ENCODE measurements around the gene TNIP2. TPM values are rescaled to one million over a fixed set of nuclear protein-coding genes. Genes with fewer than 3 reads are reported as not detected.

TNIP2 gene
- total RNA-seq, 1 experiment from 2014 or later, result 35.8 TPM

DNA sequence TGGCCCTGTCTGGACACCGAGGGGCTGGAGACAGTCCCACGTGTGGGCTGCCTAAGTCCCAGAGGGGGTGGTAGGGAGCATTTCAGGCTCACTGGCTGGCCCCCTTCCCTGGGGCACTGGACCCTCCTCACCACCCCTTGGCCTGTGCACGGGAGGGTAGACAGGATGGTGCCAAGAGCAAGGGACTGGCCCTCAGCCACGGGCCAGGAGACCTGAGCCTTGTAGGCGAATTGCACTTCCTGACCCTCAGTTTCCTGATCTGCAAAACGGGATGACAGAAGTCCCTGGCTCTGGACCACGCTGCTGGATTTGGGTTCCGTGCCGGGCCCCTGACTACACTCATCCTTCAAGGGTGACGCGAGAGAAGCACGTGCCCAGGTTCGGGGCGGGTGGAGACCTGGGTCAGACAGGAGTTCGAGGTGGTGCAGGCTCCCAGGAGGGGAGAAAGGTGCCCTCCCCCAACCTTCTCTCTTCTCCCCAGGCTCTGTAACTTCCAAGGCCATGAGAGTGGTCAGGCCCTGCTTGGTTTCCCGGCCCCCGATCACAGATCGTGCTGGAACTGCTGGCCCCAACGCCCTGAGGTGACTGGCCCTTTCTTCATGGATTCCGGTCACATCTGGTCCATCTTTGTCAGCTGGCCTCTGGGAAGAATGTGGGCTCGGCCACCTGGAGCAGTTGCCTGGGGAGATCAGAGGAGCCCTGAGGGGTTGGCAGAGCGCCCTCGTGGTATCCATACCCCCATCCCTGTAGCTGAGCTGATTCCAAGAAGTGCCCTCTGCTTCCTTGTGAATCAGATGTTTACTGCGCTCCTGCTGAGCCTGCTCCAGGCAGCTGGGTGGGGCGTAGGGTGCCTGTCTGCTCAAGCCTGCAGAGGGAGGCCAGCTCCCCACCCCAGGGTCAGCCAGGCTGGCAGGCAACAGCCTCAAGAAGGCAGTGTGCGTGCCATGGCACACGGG, 40.0 kb upstream of the TNIP2 start:
- CTCF ChIA-PET, result no interaction called here
- H3K4me1 Mint-ChIP-seq (ENCODE audit: low read depth, unreplicated experiment), result no peaks in the 10 kb centered on the region
- TF ChIP-seq, protein P1, sequence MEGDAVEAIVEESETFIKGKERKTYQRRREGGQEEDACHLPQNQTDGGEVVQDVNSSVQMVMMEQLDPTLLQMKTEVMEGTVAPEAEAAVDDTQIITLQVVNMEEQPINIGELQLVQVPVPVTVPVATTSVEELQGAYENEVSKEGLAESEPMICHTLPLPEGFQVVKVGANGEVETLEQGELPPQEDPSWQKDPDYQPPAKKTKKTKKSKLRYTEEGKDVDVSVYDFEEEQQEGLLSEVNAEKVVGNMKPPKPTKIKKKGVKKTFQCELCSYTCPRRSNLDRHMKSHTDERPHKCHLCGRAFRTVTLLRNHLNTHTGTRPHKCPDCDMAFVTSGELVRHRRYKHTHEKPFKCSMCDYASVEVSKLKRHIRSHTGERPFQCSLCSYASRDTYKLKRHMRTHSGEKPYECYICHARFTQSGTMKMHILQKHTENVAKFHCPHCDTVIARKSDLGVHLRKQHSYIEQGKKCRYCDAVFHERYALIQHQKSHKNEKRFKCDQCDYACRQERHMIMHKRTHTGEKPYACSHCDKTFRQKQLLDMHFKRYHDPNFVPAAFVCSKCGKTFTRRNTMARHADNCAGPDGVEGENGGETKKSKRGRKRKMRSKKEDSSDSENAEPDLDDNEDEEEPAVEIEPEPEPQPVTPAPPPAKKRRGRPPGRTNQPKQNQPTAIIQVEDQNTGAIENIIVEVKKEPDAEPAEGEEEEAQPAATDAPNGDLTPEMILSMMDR (IDR thresholded peaks at IDR 0.05; ENCODE audit: insufficient read depth in 1 of 2, low read depth in 1 of 2, low read length in 1 of 2, severe bottlenecking in 1 of 2, unreplicated experiment in 1 of 2), result no peak
- Histone ChIP-seq H3K4me1 (peaks cover 28% of the 10 kb centered on the region), H3K27me3 (replicated peaks; ENCODE audit: control insufficient read depth, insufficient read depth, low read length) (no peaks in the 10 kb centered on the region), H3K36me3 (ENCODE audit: control insufficient read depth, insufficient read depth, low read length) (no peaks in the 10 kb centered on the region), H3K4me3 (ENCODE audit: low read depth, low read length) (no peak overlapping the region), H3K9me3 (no peaks in the 10 kb centered on the region)
- H3K9me3 Mint-ChIP-seq (ENCODE audit: unreplicated experiment), result no peaks in the 10 kb centered on the region
- H3K36me3 Mint-ChIP-seq (ENCODE audit: insufficient read depth, unreplicated experiment), result peaks cover 6% of the 10 kb centered on the region
- DNase-seq, result peak in 1 of 2 experiments; percentile 26
- no TSS peak for BruUV-seq (replicated peaks)
- no peaks in the 10 kb centered on the region for H3K27me3 Mint-ChIP-seq (ENCODE audit: insufficient read depth, unreplicated experiment)
- no peak overlapping the region for H3K4me3 Mint-ChIP-seq (ENCODE audit: unreplicated experiment)
- POLR2A ChIA-PET, result no interaction called here
- intact Hi-C loops (cut with micrococcal nuclease; ENCODE audit: unreplicated experiment), result no loop called here
- H3K27ac Mint-ChIP-seq (ENCODE audit: unreplicated experiment), result no peak overlapping the region

DNA sequence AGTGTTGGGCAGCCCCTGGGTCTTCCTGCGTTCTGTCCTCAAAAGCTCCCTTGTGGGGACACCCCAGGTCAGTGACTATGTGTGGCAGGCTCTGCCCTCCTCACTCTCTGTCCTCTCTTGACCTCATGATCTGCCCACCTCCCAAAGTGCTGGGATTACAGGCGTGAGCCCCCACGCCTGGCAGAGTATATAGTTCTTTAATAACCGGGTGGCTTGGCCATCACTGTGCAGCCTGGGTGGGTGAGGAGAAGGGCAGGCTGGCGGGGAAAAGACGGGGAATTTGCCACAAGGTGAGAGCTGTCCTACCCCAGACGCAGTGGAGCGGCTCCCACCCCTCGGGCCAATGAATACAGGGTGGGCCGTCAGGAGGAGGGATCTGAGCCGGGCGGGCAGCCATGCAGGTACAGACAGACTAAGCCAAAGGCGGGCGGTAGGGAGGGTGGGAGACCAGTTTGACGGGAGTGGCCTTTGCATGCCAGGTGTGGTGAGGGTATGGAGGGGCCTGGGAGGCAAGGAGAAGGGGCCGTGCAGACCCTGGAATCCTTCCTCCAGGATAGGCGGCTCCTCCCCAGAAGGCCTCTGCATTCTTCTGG, 39.3 kb upstream of the TNIP2 start:
- POLR2A ChIA-PET, result no interaction called here

More for the DNA sequence above, 39.3 kb upstream of the TNIP2 start:
- Mint-ChIP-seq H3K9me3 (ENCODE audit: unreplicated experiment) (no peaks in the 10 kb centered on the region), H3K4me1 (ENCODE audit: low read depth, unreplicated experiment) (no peaks in the 10 kb centered on the region), H3K27ac (ENCODE audit: unreplicated experiment) (no peak overlapping the region), H3K36me3 (ENCODE audit: insufficient read depth, unreplicated experiment) (peaks cover 6% of the 10 kb centered on the region), H3K4me3 (ENCODE audit: unreplicated experiment) (no peak overlapping the region), H3K27me3 (ENCODE audit: insufficient read depth, unreplicated experiment) (no peaks in the 10 kb centered on the region)
- DNase-seq, result peak in 1 of 2 experiments; percentile 28
- BruUV-seq (replicated peaks), result no TSS peak
- Histone ChIP-seq H3K9me3 (no peaks in the 10 kb centered on the region), H3K27me3 (replicated peaks; ENCODE audit: control insufficient read depth, insufficient read depth, low read length) (no peaks in the 10 kb centered on the region), H3K4me3 (ENCODE audit: low read depth, low read length) (no peak overlapping the region), H3K4me1 (peaks cover 25% of the 10 kb centered on the region), H3K36me3 (ENCODE audit: control insufficient read depth, insufficient read depth, low read length) (no peaks in the 10 kb centered on the region)
- TF ChIP-seq, protein P1 (IDR thresholded peaks at IDR 0.05; ENCODE audit: insufficient read depth in 1 of 2, low read depth in 1 of 2, low read length in 1 of 2, severe bottlenecking in 1 of 2, unreplicated experiment in 1 of 2), result no peak
- CTCF ChIA-PET, result no interaction called here
- intact Hi-C loops (cut with micrococcal nuclease; ENCODE audit: unreplicated experiment), result no loop called here
